Embryonic facial prominence (tissue), 1 donor: ENCODE results near the gene TUBG2.

ENCODE experiments used
- DNase-seq: peaks from one replicate; pipeline ENCODE4 v3.0.0-alpha.2; 2016; ENCODE audit errors: extremely low spot score

Gene TUBG2

DNA sequence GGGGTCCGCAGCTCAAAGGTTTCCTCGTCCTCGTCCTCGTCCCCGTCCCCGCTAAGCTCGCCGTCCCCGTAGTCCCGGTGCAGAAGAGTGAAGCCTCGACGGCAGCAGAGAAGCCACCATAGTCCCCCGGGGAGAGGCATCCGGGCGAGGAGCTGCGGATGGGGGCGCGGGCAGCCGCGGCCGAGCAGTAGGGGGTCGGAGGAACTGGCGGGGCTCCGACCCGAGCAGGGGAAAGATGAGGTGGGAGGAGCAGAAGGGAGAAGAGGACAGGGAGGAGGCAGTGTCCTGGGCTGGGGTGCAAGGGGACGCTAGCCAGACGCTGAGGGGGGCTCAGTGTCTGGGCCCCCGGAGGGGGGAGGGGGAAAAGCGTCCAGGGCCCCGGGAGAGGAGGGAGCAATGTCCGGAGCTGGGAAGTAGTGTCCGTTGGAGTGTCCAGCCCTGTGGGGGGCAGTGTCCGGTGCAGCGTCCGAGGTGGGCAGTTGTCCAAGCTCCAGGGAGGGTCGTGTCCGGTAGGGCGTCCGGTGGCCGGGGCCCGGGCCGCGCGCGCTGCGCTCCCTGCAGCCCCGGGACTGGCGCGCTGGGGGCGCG, 17.4 kb downstream of the TUBG2 start, which contains the start of gene PLEKHH3:
Gene PLEKHH3, minus strand, starts transcription at position 571 of the 588 bp plus-strand sequence. Its CDS starts 431 bp downstream, at position 140.
- no peak for DNase-seq

DNA sequence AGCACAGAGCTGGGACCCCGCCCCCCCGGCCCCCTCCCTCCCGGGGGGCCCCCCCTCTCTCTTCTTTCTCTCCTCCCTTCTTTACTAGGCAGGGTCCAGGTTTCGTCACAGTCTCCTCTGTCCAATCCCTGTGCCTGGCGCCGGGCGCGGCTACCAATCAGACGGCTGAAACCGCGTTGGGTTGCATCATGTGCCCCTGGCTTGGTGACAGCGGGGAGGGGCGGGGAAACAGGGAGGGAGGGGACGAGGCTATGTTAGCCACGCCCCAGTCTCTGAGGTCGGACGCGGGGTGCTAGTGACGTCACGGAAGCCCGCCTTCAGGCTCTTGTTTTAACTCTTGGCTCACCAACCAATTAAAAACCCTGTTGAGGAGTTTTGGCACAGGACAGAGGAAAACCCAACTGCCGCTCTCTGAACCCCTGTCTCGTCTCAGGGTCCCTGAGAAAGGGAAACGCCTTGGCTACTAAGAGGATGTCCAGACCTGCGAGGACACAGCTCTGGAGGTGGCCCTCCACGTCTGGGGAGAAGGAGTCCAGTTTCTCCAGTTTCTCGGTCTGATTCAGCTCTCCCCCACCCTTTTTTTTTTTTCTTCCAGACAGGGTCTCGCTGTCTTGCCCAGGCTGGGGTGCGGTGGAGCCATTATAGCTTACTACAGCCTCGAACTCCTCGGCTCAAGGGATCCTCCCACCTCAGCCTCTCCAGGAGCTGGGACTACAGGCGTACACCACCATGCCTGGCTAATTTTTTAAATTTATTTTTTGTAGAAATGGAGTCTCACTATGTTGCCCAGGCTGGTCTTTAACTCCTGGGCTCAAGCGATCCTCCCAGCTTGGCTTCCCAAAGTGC, 18.2 kb downstream of the TUBG2 start:
- peak; percentile 100 for DNase-seq

DNA sequence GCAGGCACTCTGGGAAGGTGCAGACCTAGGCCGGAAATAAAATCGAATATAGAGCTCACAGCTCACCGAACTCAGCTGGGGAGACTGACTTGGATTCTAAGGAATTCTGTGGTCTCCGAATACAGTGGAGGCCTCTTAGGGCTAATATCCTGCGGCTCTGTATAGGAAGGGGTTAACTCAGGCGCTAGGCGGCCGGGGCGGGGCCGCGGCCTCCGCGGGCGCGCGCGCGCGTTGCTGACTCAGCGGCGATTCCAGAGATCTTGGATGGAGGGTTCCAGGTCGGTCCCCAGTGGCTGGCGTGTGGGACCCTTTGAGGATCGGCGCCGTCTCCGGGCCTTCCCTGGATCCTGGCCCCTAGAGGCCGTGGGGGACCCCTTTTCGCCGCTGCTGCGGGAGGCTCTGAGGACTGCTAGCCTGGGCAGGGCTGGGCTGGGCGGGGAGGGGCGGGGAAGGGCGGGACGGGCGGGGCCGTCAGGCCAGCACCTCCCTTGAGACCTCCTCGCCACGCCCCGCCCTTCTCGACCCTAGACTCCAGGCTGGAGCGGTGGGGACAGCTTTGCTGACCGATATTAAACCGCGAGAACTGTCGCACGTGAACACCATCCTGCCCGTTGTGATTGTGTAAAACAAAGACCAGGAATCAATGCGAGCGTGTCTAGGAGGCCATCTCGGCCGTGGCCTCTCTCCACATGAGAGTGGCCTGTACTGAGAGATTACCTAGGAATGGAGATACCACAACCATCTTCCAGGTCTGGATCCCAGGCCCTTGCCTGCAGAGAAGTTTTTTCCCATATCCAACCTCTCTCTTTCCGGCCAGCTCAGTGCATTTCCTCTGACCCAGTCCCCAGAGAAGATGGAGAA, 19.1 kb downstream of the TUBG2 start:
- peak; percentile 60 for DNase-seq

DNA sequence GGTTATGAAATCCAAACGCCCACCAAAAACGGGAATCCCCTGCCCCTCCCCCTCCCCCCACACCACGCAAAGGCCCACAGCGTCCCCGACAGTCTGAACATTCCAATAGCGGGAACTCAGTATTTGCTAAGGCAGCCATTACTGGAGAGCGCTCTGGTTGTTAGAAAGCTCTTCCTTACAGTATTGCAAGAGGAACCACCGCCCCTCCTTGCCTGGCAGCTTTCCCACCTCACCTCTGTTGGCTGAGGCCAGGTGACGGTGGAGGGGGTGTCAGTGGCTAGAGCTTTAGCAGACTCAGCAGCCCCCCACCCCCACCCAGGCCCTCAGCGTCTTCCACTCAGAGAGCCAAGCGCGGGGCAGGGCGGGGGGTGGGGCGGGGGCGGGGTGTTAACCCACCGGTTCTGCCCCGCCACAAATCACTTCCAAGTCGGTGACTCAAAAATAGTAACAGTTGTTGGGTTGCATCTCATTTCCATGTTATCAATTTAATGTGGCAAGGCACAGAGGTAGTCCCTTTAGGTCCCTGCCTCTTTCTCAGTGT, 19.9 kb downstream of the TUBG2 start:
- DNase-seq = peak; percentile 58

DNA sequence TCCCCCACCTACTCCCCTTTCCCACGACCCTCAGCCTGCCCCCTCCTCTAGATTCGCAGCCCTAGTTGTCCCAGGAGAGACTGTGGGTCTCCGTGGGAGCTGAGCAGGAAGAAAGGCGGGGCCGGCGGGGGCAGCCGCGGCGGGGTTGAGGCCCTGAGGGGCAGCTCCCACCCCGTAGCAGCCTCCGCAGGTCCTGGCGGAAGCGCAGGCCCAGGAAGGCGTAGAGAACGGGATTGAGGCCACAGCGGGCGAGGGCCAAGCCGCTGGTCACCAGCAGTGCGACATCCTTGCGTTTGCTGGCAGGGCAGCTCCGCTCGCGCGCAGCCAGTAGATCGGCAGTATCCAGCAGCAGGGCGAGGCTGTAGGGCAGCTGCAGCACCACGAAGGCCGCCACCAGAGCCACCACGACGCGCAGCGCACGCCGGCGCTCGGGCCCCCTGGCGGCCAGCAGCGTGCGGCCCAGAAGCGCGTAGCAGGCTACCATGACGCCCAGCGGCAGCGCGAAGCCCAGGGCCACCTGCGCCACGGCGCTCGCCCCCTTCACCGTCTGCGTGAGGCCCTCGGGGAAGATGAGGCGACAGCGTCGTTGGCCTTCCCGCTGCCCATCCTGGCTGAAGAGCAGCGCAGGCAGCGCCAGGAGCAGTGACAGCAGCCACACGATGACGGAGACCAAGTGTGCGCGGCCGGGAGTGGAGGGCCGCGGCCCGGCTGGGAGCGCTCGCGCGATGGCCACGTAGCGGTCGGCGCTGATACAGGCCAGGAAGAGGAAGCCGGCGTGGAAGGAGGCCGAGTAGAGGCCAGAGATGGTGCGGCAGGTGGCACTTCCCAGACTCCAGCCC, 20.6 kb downstream of the TUBG2 start:
- no peak for DNase-seq

DNA sequence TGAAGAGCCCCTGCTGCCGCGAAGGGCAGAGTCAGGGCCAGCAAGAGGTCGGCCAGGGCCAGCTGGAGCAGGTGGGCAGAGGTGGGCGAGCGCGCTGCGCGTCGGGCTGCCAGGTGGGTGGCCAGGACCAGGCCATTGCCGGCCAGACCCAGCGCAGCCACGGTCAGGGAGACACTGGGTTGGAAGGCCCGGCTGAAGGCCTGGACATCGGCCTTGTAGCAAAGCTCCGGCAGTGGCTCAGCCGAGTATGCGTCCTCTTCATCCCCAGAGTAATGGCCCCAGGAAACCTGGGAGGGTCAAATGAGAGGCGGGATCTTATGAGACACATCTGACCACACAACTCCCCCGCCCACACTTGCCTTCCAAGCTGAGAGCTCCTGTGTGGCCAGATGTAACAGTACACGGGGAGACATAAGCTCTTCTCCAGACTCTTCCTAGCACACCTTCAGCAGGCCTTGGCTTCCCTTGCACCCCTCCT, 21.3 kb downstream of the TUBG2 start:
- DNase-seq = no peak

DNA sequence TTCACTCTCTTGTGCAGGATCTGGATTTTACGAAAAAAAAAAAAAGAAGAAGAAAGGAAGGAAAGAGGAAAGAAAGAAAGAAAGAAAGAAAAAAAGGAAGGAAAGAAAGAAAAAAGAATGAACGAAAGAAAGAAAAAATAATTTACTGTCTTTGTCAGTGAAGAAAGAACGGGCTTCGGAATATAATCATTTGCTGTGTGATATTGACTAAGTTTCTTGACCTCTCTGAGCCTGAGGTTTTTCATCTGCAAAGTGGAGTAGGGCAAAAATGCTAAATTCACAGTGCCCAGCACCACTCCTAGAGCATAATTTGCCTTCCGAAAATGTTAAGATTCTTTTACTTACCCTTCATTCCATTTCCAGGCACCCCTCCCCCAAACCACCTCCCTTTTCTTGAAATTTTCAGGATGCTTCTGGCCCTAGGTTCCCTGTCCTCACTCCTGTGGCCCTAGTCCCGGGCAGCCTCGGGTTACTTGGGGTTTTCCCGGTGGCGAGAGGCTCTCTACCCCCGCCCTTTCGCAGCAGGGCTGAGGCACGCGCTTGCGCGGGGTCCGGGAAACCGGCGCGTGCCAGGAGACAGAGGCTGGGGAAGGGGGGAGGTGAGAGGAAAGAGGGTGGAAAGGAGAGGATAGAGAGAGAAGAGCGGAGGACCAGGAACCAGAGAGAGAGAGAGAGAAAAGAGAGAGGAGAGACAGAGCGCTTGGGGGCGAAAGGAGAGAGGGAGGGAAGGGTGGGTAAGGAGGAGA, 23.1 kb downstream of the TUBG2 start, which contains the start of gene CNTNAP1:
Gene CNTNAP1, plus strand, starts transcription at position 556 of the 746 bp plus-strand sequence. CDS start 299 bp downstream, outside the sequence.
- no peak for DNase-seq

DNA sequence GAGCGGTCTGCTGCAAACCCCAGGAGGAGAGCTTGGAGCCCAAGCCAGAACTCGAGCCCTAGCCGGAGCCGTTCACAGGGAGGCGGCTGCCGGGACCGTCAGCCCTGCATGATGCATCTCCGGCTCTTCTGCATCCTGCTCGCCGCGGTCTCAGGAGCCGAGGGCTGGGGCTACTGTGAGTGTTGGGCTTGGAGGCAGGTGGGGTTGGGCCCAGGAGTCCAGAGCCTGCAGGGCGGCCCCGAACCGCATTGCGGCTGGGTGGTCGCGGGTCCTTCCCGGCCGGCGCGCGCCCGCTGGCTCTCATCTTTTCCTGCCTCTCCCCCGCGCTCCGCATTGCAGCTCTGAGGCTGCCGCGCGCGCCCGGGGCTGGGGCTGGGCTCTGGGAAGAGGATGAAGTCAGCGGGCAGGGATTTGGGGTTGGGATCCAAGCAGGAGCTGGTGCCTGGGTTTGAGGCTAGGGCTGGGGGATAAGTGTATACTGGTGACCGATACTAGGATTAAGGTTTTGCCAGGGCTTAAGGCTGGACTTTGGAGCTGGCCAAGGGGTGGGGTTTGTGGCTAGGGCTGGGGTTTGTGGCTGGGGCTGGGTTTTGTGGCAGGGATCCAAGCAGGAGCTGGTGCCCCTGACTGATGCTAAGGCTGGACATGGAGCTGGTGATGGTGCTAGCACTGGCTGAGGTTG, 23.8 kb downstream of the TUBG2 start:
- no peak for DNase-seq

DNA sequence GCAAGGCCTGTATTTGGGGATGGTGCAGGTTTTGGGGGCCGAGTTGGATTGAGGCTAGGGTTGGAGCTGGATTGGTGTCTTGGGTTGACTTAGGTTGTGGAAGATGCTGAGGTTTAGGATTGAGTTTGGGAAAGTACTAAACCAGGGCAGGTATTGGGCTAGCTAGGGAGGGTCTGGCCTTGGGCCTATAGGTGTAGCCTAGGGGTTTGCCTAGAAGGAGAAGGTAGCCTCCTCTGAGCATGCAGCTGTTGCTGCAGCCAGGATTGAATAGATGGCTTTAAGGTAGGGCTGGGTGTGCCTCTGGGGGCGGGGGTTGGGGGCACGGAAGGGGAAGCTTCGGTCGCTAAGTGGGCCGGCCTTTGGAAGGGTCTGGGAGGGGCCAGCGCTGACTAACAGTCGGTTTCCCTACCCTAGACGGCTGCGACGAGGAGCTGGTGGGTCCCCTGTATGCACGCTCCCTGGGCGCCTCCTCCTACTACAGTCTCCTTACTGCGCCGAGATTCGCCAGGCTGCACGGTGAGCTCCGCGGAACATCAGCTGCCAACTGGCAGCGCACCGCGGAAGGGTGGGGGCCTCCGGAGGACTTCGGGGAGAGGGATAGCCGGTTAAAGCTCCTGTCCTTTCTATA, 24.4 kb downstream of the TUBG2 start:
- DNase-seq = no peak

DNA sequence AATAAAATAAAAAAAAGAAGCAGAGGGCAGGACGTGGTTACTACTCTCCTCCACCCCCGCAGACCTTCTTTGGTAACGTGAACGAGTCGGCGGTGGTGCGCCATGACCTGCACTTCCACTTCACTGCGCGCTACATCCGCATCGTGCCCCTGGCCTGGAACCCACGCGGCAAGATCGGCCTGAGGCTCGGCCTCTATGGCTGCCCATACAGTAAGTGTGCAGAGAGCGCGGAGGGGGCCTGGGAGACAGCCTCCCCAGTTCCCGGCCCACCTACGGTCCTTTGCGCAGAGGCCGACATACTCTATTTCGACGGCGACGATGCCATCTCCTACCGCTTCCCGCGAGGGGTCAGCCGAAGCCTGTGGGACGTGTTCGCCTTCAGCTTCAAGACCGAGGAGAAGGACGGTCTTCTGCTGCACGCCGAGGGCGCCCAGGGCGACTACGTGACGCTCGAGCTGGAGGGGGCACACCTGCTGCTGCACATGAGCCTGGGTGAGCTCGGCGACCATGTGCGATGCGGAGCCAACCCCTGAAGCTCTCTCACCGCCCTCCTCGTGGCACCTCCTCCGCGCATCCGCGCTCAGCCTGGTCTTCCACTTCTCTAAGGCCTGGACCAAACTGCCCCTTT, 26.0 kb downstream of the TUBG2 start:
- DNase-seq = no peak

DNA sequence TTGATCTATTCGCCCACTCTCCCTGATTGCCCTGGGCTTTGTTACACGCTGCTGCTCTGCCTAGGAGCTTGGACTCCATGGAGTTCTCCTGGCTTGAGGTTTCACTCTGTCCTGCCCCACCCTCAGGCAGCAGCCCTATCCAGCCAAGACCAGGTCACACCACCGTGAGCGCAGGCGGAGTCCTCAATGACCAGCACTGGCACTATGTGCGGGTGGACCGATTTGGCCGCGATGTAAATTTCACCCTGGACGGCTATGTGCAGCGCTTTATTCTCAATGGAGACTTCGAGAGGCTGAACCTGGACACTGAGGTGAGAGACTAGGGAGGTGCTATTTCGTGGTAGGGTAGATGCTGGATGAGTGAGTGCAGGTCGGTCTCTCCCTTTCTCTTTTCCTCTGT, 26.7 kb downstream of the TUBG2 start:
- no peak for DNase-seq

DNA sequence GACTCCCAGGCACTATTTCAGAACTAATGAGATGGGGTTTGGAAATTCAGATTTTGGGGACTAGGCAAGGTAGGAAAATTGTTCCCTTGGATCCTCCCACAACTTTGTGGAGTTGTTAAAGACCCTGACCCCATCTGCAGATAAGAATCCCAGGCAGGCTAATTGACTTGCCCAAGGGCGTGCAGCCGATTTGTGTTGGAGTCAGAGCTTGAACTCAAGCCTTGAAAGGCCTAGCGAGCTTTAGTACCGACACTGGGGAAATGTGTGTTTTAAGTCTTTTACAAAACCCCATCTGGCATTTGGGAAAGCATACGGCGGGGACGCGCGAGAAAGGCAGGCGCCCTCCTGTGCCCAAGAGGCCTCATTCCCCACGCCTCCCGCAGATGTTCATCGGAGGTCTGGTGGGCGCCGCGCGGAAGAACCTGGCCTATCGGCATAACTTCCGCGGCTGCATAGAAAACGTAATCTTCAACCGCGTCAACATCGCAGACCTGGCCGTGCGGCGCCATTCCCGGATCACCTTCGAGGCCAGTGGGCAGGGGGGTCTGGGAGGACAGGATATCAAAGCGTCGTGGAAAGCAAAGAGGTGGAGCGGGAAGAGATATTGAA, 27.5 kb downstream of the TUBG2 start:
- DNase-seq = no peak

DNA sequence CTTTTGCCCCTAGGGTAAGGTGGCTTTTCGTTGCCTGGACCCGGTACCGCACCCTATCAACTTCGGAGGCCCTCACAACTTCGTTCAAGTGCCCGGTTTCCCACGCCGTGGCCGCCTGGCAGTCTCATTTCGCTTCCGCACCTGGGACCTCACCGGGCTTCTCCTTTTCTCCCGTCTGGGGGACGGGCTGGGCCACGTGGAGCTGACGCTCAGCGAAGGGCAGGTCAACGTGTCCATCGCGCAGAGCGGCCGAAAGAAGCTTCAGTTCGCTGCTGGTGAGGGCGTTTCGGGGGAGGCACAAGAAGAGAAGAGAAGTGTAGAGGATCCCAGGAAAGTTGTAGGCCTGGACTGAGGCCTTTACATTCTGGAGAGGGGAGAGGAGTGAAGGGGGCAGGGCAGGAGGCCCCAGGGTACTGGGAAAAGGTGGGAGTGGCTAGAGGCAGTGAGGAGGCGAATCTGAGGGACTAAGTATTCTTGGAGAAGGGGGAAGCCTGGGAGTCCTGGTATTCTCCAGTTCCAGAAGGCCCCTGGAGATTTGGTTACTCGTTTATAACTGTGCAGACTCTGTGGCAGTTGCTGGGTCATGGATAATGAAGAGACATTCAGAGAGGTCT, 28.7 kb downstream of the TUBG2 start:
- DNase-seq = no peak

DNA sequence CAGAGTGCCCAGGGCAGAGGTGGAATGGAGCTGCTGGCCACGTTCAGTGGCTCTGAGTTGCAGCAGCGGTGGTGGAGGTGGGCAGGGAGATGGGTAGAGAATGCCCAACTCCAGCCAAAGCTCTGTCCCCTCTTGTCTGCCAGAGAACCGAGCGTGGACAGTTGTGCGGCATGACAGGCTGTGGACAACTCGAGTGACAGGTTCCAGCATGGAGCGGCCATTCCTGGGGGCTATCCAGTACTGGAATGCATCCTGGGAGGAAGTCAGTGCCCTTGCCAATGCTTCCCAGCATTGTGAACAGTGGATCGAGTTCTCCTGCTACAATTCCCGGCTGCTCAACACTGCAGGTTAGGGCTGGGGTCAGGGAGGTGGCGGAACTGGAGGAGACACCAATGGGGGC, 31.5 kb downstream of the TUBG2 start:
- no peak for DNase-seq

DNA sequence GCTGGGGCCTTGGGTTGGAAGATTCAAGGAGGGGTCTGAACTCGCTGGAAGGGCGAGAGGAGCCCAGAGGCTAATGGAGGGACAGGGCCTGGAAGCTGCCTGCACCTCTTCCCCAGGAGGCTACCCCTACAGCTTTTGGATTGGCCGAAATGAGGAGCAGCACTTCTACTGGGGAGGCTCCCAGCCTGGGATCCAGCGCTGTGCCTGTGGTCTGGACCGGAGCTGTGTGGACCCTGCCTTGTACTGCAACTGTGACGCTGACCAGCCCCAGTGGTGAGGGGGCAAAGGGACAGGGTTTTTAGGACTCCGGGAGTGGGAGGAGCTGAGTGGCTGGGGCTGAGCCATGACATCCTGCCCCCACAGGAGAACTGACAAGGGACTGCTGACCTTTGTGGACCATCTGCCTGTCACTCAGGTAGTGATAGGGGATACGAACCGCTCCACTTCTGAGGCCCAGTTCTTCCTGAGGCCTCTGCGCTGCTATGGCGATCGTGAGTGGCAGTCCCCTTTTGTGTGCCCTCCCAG, 32.0 kb downstream of the TUBG2 start:
- DNase-seq = no peak

DNA sequence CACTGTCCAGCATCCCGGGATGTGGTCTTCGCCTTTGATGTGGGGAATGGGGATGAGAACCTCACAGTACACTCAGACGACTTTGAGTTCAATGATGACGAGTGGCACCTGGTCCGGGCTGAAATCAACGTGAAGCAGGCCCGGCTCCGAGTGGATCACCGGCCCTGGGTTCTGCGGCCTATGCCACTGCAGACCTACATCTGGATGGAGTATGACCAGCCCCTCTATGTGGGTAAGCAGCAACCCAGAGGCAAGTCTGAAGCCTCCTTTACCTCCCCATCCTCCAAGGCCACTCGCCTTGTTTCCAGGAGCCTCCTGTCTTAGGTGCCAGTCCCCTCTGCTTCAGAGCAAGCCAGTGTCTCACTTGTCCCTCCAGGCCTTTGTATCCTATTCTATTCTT, 33.4 kb downstream of the TUBG2 start:
- no peak for DNase-seq

DNA sequence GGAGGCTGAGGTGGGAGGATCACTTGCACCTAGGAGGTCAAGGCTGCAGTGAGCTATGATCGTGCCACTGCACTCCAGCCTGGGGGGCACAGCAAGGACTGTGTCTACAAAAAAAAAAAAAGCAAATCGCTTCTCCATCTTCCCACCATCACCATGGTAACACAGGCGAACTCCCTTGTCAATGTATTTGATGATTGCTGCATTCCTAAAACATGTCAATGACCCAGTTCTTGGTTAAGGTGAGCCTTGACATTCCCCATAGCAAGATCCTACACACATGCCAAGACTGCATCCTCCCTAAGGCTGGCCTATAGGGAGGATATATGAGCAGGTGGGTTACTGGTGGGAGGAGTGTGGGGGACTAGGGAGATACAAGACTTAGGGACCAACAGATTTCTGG, 35.4 kb downstream of the TUBG2 start:
- DNase-seq = no peak

DNA sequence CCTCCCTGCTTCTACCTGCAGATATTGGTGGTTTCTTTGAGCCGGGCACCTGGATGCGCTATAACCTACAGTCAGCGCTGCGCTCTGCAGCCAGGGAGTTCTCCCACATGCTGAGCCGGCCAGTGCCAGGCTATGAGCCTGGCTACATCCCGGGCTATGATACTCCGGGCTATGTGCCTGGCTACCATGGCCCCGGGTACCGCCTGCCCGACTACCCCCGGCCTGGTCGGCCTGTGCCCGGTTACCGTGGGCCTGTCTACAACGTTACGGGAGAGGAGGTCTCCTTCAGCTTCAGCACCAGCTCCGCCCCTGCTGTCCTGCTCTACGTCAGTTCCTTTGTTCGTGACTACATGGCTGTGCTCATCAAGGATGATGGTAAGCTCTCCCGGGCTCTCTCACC, 36.4 kb downstream of the TUBG2 start:
- no peak for DNase-seq
